DOHH2 (cell line): Measurements from ENCODE around the gene MINDY2.
"Not testable (repeated sequence)": the region's sequence is repeated elsewhere in the genome, so short reads cannot be mapped to it uniquely, and the experiment has no call there.

Experiments used
- H3F3A ChIP-seq: fragments of 200-600 bp; sonication (generic), shearing (Covaris generic); 2 replicates; pipeline ENCODE4 v1.6.0; 2016; ENCODE audit warnings: antibody characterized with exemption, mild to moderate bottlenecking; ENCODE audit not compliant: control insufficient read depth, insufficient read depth
- H3K27ac ChIP-seq: fragments of 200-600 bp; sonication (generic); 2 replicates; pipeline ENCODE4 v1.5.1; 2014; ENCODE audit warnings: low read depth, mild to moderate bottlenecking, low read length, moderate library complexity
- H3K27me3 ChIP-seq: fragments of 200-600 bp; sonication (generic); 2 replicates; pipeline ENCODE4 v1.6.1; 2014; ENCODE audit warnings: mild to moderate bottlenecking, low read length, mixed read lengths; ENCODE audit not compliant: control insufficient read depth
- H3K36me3 ChIP-seq: fragments of 200-600 bp; sonication (generic); 2 replicates; pipeline ENCODE4 v1.6.1; 2014; ENCODE audit warnings: mild to moderate bottlenecking, low read length, moderate library complexity, mixed read lengths; ENCODE audit not compliant: control insufficient read depth
- H3K4me1 ChIP-seq: fragments of 200-600 bp; sonication (generic); 2 replicates; pipeline ENCODE4 v1.6.1; 2014; ENCODE audit warnings: mild to moderate bottlenecking, low read length, mixed read lengths; ENCODE audit not compliant: control insufficient read depth
- H3K4me2 ChIP-seq: fragments of 200-600 bp; sonication (generic); 2 replicates; pipeline ENCODE4 v1.6.0; 2014; ENCODE audit warnings: mild to moderate bottlenecking, low read length, moderate library complexity
- H3K4me3 ChIP-seq: fragments of 200-600 bp; sonication (generic); 2 replicates; pipeline ENCODE4 v1.5.1; 2014; ENCODE audit warnings: mild to moderate bottlenecking, low read length, mixed read lengths
- H3K79me2 ChIP-seq: fragments of 200-600 bp; sonication (generic); 2 replicates; pipeline ENCODE4 v1.6.1; 2014; ENCODE audit warnings: mild to moderate bottlenecking, low read length, mixed read lengths; ENCODE audit not compliant: control insufficient read depth
- H3K9me2 ChIP-seq: fragments of 200-600 bp; sonication (generic); replicated peaks from 2 replicates; pipeline ENCODE4 v1.6.1; 2014; ENCODE audit warnings: mild to moderate bottlenecking, low read length, mixed read lengths; ENCODE audit not compliant: control insufficient read depth
- H3K9me3 ChIP-seq: fragments of 200-600 bp; sonication (generic); 2 replicates; pipeline ENCODE4 v1.6.1; 2014; ENCODE audit warnings: antibody characterized with exemption, low read length, mixed read lengths; ENCODE audit not compliant: control insufficient read depth, insufficient read depth
- H4K20me1 ChIP-seq: fragments of 200-600 bp; sonication (generic); 2 replicates; pipeline ENCODE4 v1.6.0; 2014; ENCODE audit warnings: low read depth, mild to moderate bottlenecking, antibody characterized with exemption, low read length, moderate library complexity; ENCODE audit not compliant: control insufficient read depth, insufficient read depth
- EZH2phosphoT487 ChIP-seq: fragments of 200-600 bp; sonication (generic); IDR thresholded peaks from 2 replicates; pipeline ENCODE4 v1.6.1; 2017; ENCODE audit warnings: borderline replicate concordance, mild to moderate bottlenecking, antibody characterized with exemption, low read length, moderate library complexity, mixed read lengths
- TF ChIP-seq, protein P1 (sequence below): fragments of 200-600 bp; sonication (generic); IDR thresholded peaks from one replicate; pipeline ENCODE4 v1.5.1; 2014; ENCODE audit warnings: antibody characterized with exemption, mild to moderate bottlenecking, low read depth, low read length; ENCODE audit not compliant: poor library complexity, severe bottlenecking

Gene MINDY2

DNA sequence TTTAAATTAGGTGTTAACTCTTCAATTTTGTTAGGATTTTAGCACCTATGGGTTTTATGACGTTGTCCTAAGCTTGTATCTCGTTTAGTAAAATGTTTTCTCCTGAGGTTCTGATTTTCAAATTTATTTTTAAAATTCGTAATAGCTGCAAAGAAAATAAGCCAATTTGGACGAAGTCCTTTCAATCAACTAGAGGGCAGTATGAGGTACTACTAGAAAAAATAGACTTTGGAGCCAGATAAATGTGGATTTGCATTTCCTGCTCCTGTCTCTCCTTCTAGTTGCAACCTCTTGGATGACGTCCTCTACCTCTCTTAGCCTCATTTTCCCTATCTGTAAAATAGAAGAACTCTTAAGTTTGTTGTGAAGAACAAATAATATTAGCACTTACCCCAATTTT lies 81.2 kb downstream of the MINDY2 start:
- no peaks in the 10 kb centered on the region for H3K9me3 ChIP-seq
- H3K4me2 ChIP-seq = no peak overlapping the region
- no peaks in the 10 kb centered on the region for H3K36me3 ChIP-seq
- H3K79me2 ChIP-seq = no peaks in the 10 kb centered on the region
- no peaks in the 10 kb centered on the region for H3K27me3 ChIP-seq
- 0 out of 2 replicates have a peak, but pooled peaks cover 4% of the 10 kb centered on the region for H3K4me1 ChIP-seq
- no peak overlapping the region for H3K4me3 ChIP-seq
- no peaks in the 10 kb centered on the region for H4K20me1 ChIP-seq
- H3K9me2 ChIP-seq = no peaks in the 10 kb centered on the region
- no peak overlapping the region for H3K27ac ChIP-seq
- TF ChIP-seq EZH2phosphoT487 = no peak
- TF ChIP-seq, protein P1, sequence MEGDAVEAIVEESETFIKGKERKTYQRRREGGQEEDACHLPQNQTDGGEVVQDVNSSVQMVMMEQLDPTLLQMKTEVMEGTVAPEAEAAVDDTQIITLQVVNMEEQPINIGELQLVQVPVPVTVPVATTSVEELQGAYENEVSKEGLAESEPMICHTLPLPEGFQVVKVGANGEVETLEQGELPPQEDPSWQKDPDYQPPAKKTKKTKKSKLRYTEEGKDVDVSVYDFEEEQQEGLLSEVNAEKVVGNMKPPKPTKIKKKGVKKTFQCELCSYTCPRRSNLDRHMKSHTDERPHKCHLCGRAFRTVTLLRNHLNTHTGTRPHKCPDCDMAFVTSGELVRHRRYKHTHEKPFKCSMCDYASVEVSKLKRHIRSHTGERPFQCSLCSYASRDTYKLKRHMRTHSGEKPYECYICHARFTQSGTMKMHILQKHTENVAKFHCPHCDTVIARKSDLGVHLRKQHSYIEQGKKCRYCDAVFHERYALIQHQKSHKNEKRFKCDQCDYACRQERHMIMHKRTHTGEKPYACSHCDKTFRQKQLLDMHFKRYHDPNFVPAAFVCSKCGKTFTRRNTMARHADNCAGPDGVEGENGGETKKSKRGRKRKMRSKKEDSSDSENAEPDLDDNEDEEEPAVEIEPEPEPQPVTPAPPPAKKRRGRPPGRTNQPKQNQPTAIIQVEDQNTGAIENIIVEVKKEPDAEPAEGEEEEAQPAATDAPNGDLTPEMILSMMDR = peak; percentile 27
- H3F3A ChIP-seq = no peaks in the 10 kb centered on the region

- Histone ChIP-seq H3K36me3 (no peaks in the 10 kb centered on the region), H3K79me2 (no peaks in the 10 kb centered on the region), H3F3A (no peaks in the 10 kb centered on the region), H3K27me3 (no peaks in the 10 kb centered on the region), H3K9me2 (no peaks in the 10 kb centered on the region), H4K20me1 (no peaks in the 10 kb centered on the region), H3K9me3 (no peaks in the 10 kb centered on the region), H3K4me1 (0 out of 2 replicates have a peak, but pooled peaks cover 4% of the 10 kb centered on the region), H3K4me2 (no peak overlapping the region), H3K27ac (no peak overlapping the region), H3K4me3 (no peak overlapping the region)
- no peak for TF ChIP-seq EZH2phosphoT487
- TF ChIP-seq, protein P1 = no peak
These were observed 83.5 kb downstream of the MINDY2 start for GRCh38 chr15:58854593-58854992.

GRCh38 chr15:58856086-58856485 lies 85.0 kb downstream of the MINDY2 start:
- Histone ChIP-seq H3K79me2 (no peaks in the 10 kb centered on the region), H3K9me3 (no peaks in the 10 kb centered on the region), H3K36me3 (no peaks in the 10 kb centered on the region), H3K4me3 (no peak overlapping the region), H4K20me1 (no peaks in the 10 kb centered on the region), H3F3A (no peaks in the 10 kb centered on the region), H3K27ac (no peak overlapping the region), H3K9me2 (no peaks in the 10 kb centered on the region), H3K4me2 (no peak overlapping the region), H3K27me3 (no peaks in the 10 kb centered on the region), H3K4me1 (0 out of 2 replicates have a peak, but pooled peaks cover 4% of the 10 kb centered on the region)
- TF ChIP-seq EZH2phosphoT487 = no peak
- TF ChIP-seq, protein P1 = no peak

DNA sequence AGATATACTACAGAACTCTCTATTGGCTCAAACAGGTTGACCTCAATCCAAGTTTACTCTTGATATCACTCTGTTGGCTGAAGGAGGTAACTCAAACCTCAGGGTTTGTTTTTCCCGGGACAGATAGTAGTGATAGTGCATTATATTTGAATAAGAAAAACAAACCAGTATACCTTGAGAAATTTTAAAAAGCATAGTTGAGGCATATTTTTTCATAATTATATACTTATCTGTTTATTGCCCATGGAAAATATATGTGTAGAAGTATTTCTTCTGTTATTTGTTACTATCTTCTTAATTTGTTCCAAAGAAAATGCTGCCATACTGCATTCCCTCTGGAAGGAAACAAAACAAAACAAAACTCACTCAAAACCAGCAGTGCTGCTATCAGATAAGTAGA lies 85.5 kb downstream of the MINDY2 start:
- H3F3A ChIP-seq, H3K36me3 ChIP-seq, H3K4me1 ChIP-seq, H3K27me3 ChIP-seq, H3K27ac ChIP-seq, H4K20me1 ChIP-seq, H3K9me3 ChIP-seq, H3K9me2 ChIP-seq, H3K4me3 ChIP-seq, H3K79me2 ChIP-seq, H3K4me2 ChIP-seq: not testable (repeated sequence)
